ENCODE results near the gene DOK4. TPM values are rescaled to one million over a fixed set of nuclear protein-coding genes. Genes with fewer than 3 reads are reported as not detected.

Gene DOK4
- total RNA-seq, 1 experiment from 2014 or later: 4.9 TPM

DNA sequence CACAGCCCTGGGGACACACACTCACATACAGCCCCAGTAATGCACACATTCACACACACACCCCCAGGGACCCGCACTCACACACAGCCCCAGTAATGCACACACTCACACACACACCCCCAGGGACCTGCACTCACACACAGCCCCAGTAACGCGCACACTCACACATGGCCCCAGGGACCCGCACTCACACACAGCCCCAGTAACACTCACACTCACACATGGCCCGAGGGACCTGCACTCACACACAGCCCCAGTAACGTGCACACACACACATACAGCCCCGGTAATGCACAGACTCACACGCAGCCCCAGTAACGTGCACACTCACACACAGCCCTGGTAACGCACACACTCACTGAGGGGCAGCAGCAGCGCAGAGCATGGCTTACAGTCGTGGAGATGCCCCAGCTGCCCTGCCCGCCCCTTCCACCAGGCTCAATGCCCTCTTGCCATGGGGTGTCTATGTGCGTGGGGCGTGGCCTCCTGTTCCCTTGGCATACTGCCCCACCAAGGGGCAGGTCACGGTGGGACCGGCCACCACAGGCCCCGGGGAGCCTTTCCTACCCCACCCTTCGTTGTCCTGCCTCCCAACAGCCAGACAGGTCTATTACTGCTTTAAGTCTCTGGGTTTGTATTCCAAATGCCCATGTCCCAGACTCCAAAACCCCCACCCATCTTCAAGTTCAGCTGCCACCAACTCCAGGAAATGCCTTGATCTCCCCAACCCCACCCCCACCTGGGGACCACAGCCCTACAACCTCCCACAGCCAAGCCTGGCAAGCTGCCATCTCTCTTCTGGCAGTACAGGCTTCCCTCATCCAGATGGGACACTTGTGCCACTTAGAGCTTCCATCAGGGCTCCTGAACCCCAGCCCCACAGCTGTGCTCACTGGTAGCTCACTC lies 47.4 kb upstream of the DOK4 start:
- no peak overlapping the region for H2AFZ ChIP-seq (ENCODE audit: low read length)
- no peaks in the 10 kb centered on the region for H3F3A ChIP-seq (ENCODE audit: low read length, unreplicated experiment)
- H3K9me3 ChIP-seq (ENCODE audit: low read length): no peaks in the 10 kb centered on the region
- H4K20me1 ChIP-seq (ENCODE audit: low read length): no peaks in the 10 kb centered on the region
- POLR2A ChIA-PET (ENCODE audit: unreplicated experiment): no interaction called here
- H3K4me2 ChIP-seq (ENCODE audit: low read length): no peak overlapping the region
- no peak for ATAC-seq
- H3K4me1 ChIP-seq (ENCODE audit: insufficient read depth, low read length): peaks cover 12% of the 10 kb centered on the region
- CTCF ChIA-PET: no interaction called here
- no peaks in the 10 kb centered on the region for H3K79me2 ChIP-seq (ENCODE audit: low read length)
- H3K36me3 ChIP-seq (ENCODE audit: low read depth, low read length): no peaks in the 10 kb centered on the region
- no peak overlapping the region for H3K9ac ChIP-seq (ENCODE audit: low read length)
- no peak overlapping the region for H3K27ac ChIP-seq (ENCODE audit: low read length)
- no peak for DNase-seq
- H3K27me3 ChIP-seq (ENCODE audit: low read length): no peaks in the 10 kb centered on the region
- no peaks in the 10 kb centered on the region for H3K9me2 ChIP-seq (replicated peaks; ENCODE audit: low read length)
- no TSS peak for BruUV-seq (replicated peaks)
- TF ChIP-seq EZH2phosphoT487 (IDR thresholded peaks at IDR 0.05; ENCODE audit: borderline replicate concordance, low read length) (no peak), EZH2 (IDR thresholded peaks at IDR 0.05; ENCODE audit: low read length, unreplicated experiment) (no peak)
- TF ChIP-seq, protein P1, sequence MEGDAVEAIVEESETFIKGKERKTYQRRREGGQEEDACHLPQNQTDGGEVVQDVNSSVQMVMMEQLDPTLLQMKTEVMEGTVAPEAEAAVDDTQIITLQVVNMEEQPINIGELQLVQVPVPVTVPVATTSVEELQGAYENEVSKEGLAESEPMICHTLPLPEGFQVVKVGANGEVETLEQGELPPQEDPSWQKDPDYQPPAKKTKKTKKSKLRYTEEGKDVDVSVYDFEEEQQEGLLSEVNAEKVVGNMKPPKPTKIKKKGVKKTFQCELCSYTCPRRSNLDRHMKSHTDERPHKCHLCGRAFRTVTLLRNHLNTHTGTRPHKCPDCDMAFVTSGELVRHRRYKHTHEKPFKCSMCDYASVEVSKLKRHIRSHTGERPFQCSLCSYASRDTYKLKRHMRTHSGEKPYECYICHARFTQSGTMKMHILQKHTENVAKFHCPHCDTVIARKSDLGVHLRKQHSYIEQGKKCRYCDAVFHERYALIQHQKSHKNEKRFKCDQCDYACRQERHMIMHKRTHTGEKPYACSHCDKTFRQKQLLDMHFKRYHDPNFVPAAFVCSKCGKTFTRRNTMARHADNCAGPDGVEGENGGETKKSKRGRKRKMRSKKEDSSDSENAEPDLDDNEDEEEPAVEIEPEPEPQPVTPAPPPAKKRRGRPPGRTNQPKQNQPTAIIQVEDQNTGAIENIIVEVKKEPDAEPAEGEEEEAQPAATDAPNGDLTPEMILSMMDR (conservative IDR thresholded peaks at IDR 0.05; ENCODE audit: low read depth, low read length): no peak
- H3K4me3 ChIP-seq (ENCODE audit: low read length): no peak overlapping the region
- intact Hi-C loops (cut with micrococcal nuclease): no loop called here

DNA sequence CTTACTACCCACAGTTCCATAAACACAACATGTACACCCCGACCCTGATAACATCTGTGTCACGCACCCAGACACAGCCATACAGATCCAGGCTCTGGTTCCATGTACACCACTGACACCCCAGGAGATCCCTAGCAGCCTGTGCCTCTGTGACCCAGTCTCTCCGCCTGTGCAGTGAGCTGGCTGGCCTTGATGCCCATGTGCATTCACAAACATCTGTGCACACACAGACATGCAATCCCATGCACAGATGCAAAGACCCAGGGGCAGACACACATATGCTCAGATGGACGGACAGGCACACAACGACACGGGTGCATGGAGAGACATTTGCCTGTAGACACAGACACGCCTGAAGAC lies 46.0 kb upstream of the DOK4 start:
- H3K4me2 ChIP-seq (ENCODE audit: low read length): no peak overlapping the region
- no peak overlapping the region for H3K4me3 ChIP-seq (ENCODE audit: low read length)
- no peaks in the 10 kb centered on the region for H3K9me3 ChIP-seq (ENCODE audit: low read length)
- ATAC-seq (no peak), DNase-seq (no peak)
- no peak overlapping the region for H2AFZ ChIP-seq (ENCODE audit: low read length)
- H3K27me3 ChIP-seq (ENCODE audit: low read length): no peaks in the 10 kb centered on the region
- no peaks in the 10 kb centered on the region for H3K79me2 ChIP-seq (ENCODE audit: low read length)
- H3K9ac ChIP-seq (ENCODE audit: low read length): no peak overlapping the region
- no peaks in the 10 kb centered on the region for H3K9me2 ChIP-seq (replicated peaks; ENCODE audit: low read length)
- BruUV-seq (replicated peaks): no TSS peak
- H3K36me3 ChIP-seq (ENCODE audit: low read depth, low read length): no peaks in the 10 kb centered on the region
- H3K27ac ChIP-seq (ENCODE audit: low read length): no peak overlapping the region
- CTCF ChIA-PET: no interaction called here
- H3K4me1 ChIP-seq (ENCODE audit: insufficient read depth, low read length): peaks cover 12% of the 10 kb centered on the region
- intact Hi-C loops (cut with micrococcal nuclease): no loop called here
- no peak for TF ChIP-seq EZH2phosphoT487 (IDR thresholded peaks at IDR 0.05; ENCODE audit: borderline replicate concordance, low read length)
- no peak for TF ChIP-seq EZH2 (IDR thresholded peaks at IDR 0.05; ENCODE audit: low read length, unreplicated experiment)
- no peaks in the 10 kb centered on the region for H4K20me1 ChIP-seq (ENCODE audit: low read length)
- POLR2A ChIA-PET (ENCODE audit: unreplicated experiment): no interaction called here
- no peaks in the 10 kb centered on the region for H3F3A ChIP-seq (ENCODE audit: low read length, unreplicated experiment)

DNA sequence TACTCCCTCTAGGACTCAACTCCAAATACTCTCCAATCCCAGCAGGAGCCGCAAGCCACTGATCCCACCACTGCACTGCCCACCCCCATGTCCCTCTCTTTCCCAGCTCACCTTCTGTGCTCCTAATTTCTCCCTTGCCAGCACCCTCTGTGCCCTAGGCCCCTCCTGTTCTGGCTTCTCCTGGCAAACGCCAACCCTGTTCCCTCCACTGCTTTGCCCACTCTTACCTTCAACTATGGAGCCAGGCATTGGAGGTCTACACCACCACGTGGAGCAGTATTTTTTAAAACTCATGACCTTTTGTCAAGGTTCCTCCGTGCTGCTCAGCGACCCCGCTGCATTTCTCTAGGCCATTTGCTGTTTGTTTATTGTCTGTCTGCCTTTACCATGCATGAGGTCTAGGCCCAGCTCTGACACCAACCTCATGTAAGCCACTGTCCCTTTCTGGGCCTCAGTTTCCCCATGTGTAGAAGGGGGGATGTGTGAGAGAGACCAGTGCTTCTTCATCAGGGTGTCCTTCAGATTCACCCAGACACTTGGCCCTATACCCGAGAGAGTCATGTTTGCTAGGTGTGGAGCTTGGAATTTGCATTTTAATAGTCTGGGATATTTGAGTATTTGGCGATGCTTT lies 45.5 kb upstream of the DOK4 start:
- no peak for ATAC-seq
- intact Hi-C loops (cut with micrococcal nuclease): no loop called here
- Histone ChIP-seq H3K4me2 (ENCODE audit: low read length) (no peak overlapping the region), H3K27me3 (ENCODE audit: low read length) (no peaks in the 10 kb centered on the region), H3K36me3 (ENCODE audit: low read depth, low read length) (no peaks in the 10 kb centered on the region), H4K20me1 (ENCODE audit: low read length) (no peaks in the 10 kb centered on the region), H3K9me3 (ENCODE audit: low read length) (no peaks in the 10 kb centered on the region), H3K4me1 (ENCODE audit: insufficient read depth, low read length) (peaks cover 12% of the 10 kb centered on the region), H3K9ac (ENCODE audit: low read length) (no peak overlapping the region), H3K4me3 (ENCODE audit: low read length) (no peak overlapping the region), H3K27ac (ENCODE audit: low read length) (no peak overlapping the region), H3K9me2 (replicated peaks; ENCODE audit: low read length) (no peaks in the 10 kb centered on the region), H2AFZ (ENCODE audit: low read length) (no peak overlapping the region), H3F3A (ENCODE audit: low read length, unreplicated experiment) (no peaks in the 10 kb centered on the region), H3K79me2 (ENCODE audit: low read length) (no peaks in the 10 kb centered on the region)
- CTCF ChIA-PET: no interaction called here
- no peak for DNase-seq
- no peak for TF ChIP-seq EZH2phosphoT487 (IDR thresholded peaks at IDR 0.05; ENCODE audit: borderline replicate concordance, low read length)
- TF ChIP-seq, protein P1 (conservative IDR thresholded peaks at IDR 0.05; ENCODE audit: low read depth, low read length): no peak
- no peak for TF ChIP-seq EZH2 (IDR thresholded peaks at IDR 0.05; ENCODE audit: low read length, unreplicated experiment)
- BruUV-seq (replicated peaks): no TSS peak
- POLR2A ChIA-PET (ENCODE audit: unreplicated experiment): no interaction called here
